Activated CD4-positive, alpha-beta T cell treated with anti-CD3 and anti-CD28 coated beads, Interleukin-10, Interleukin-2, amounts not matched to agents 100 ng/mL and 50 ng/mL, durations not matched to agents 16 hours and 8 hours (primary cell): ENCODE measurements around the gene KIAA1958.

Experiments
- DNase-seq: peaks from one replicate; pipeline ENCODE4 v3.0.0-alpha.2; 2020

KIAA1958 gene

GRCh38 chr9:112533660-112534059 lies 47.0 kb downstream of the KIAA1958 start:
- no peak for DNase-seq

- no peak for DNase-seq
Observed at GRCh38 chr9:112535301-112535700, 48.7 kb downstream of the KIAA1958 start.

- no peak for DNase-seq
Observed at GRCh38 chr9:112535811-112536210, 49.2 kb downstream of the KIAA1958 start.

GRCh38 chr9:112537561-112537960 lies 50.9 kb downstream of the KIAA1958 start:
- DNase-seq, result no peak

- no peak for DNase-seq
Observed at GRCh38 chr9:112540800-112541199, 54.2 kb downstream of the KIAA1958 start.

- no peak for DNase-seq
Observed at GRCh38 chr9:112541685-112542084, 55.1 kb downstream of the KIAA1958 start.

GRCh38 chr9:112542593-112543292 lies 56.1 kb downstream of the KIAA1958 start:
- DNase-seq, result no peak

- no peak for DNase-seq
Observed at GRCh38 chr9:112544477-112544876, 57.9 kb downstream of the KIAA1958 start.

- no peak for DNase-seq
Observed at GRCh38 chr9:112545237-112545636, 58.6 kb downstream of the KIAA1958 start.

- DNase-seq, result no peak
Observed at GRCh38 chr9:112546149-112547012, 59.8 kb downstream of the KIAA1958 start.

- no peak for DNase-seq
Observed at GRCh38 chr9:112548051-112548440, 61.4 kb downstream of the KIAA1958 start.

GRCh38 chr9:112548836-112549595 lies 62.4 kb downstream of the KIAA1958 start:
- no peak for DNase-seq

GRCh38 chr9:112550531-112550930 lies 63.9 kb downstream of the KIAA1958 start:
- DNase-seq, result no peak

GRCh38 chr9:112551641-112552040 lies 65.0 kb downstream of the KIAA1958 start:
- DNase-seq, result no peak

- no peak for DNase-seq
Observed at GRCh38 chr9:112552229-112553056, 65.8 kb downstream of the KIAA1958 start.

GRCh38 chr9:112553256-112553826 lies 66.7 kb downstream of the KIAA1958 start:
- DNase-seq, result no peak

GRCh38 chr9:112554516-112554915 lies 67.9 kb downstream of the KIAA1958 start:
- no peak for DNase-seq

- DNase-seq, result no peak
Observed at GRCh38 chr9:112555101-112555643, 68.5 kb downstream of the KIAA1958 start.

- no peak for DNase-seq
Observed at GRCh38 chr9:112555844-112556482, 69.3 kb downstream of the KIAA1958 start.

- DNase-seq, result no peak
Observed at GRCh38 chr9:112556497-112557442, 70.1 kb downstream of the KIAA1958 start.
